Stimulated activated CD4-positive, alpha-beta T cell treated with anti-CD3 and anti-CD28 coated beads, TNF-alpha, amount 100 ng/mL, for 1 hour (primary cell): ENCODE measurements around the gene PRDM8.
"Not testable (repeated sequence)": the region's sequence is repeated elsewhere in the genome, so short reads cannot be mapped to it uniquely, and the experiment has no call there.

Experiments used
- DNase-seq, 3 donors: peaks; one replicate each; pipeline ENCODE4 v3.0.0-alpha.2; 2020; ENCODE audit warnings: low read depth in 3 of 3, low spot score in 1 of 3

The PRDM8 gene

DNA sequence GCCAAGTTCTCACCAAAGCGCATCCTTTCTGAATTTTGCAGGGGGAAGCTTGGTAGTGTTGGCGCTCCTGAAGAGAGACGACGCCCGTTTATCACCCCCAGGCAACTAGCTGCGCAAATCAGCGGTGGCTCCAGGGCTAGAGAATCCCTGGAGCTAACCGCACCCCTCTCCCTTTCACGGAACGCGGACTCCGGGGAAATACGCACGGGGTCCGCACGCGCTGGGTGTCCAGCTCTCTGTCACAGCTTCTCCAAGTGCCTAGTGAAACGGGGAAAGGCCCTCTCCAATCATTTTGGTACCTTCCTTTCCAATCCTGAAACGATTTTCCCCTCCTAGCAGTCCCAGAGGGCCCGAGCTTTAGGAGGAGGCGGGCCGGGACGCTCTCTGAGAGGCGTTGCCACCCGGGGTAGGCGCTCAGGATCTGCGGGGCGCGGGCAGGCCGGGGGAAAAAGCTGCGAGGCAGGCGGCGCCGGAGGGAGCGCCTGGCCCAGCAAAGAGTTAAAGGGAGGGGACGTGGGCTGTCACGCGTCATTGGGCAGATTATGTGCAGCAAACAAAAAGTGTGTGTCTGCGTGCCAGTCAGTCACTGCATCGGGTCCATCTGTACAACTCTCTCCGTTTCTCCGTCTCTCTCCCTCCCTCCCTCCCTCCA lies at the start of gene PRDM8:
PRDM8 (plus strand) TSS at position 582 of the 652 bp plus-strand sequence. CDS start 2,578 bp downstream, outside the sequence.
- DNase-seq, result no peak

DNA sequence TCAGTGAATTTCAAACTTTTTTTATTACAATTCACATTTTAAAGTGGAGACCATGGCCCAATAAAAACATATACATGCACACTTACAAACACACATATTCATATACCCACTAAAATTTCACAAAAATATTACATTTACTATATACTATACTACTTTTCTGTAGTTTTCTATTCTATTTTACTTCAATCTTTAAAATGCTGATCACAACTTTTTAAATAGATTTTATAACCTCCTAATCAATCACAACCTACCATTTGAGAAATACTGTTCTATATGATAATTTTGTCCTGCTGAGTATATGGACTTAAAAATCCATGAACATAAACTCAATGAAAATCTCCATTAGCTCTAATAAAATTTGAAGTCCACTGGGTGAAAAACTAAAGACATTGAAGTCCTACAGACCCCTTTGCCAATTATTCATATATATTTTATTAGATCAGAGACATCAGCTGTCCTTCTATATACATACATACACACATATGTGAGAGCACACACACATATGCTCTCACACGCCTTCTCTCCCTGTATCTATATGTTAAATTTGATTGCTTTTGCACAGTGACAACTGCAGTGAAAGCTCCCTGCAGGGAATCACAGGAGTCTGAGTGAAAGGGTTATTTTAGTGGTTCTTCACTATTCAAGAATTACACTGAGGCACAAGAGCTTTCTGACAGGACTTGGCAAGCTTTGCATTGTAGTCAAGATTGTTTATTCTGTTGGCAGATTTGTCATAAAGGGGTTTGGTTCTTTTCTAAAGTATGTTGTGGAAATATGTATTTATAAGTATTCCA lies 46.7 kb upstream of the PRDM8 start:
- DNase-seq, result no peak

GRCh38 chr4:80151981-80152380 lies 45.3 kb upstream of the PRDM8 start:
- no peak for DNase-seq

DNA sequence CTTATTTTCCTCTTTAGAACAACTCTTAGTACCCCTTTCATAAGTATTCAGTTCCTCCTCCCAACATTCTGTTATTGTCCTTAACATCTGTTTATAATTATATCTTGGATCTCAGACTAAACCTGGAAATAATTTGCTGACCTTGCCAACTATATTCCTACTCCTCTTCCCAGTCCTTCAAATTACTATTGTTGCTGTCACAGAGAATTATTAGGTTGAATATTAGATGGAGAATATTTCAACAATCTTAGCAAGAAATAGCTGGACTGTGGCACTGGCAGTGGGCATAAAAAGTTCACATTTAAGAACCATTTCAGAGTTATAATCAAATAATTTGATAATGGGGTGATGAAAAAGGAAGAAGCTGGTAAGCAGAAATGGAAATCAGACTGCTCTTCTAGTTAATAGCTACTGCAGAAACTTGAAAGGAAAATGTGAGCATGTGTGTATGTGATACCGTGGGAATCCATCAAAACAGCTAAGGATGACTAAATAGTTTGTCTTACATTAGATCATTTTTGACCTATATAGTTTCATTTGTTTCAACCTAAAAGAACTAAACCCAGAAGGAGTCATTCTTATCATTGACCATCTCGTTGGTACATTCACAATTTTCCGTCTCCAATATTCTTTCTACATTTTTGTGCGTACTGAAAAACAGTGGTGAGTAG lies 43.3 kb upstream of the PRDM8 start:
- no peak for DNase-seq

DNA sequence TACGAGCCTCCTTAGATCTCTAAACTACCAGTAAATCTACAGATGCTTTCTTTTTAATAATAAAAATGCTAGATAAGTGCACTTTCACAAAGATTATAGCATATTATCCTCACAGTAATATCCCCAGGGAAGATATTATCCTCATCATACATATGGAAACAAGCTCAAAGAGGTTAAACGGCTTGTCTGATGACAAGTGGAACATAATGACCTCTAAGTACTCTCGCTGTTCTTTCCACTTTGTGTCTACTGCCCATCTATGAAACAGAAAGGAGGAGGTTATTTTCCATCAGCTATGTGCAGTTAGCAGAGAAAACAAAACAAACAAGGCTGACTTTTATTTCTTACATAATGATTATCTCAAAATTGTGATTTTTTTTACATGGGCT lies 42.8 kb upstream of the PRDM8 start:
- DNase-seq, result no peak

DNA sequence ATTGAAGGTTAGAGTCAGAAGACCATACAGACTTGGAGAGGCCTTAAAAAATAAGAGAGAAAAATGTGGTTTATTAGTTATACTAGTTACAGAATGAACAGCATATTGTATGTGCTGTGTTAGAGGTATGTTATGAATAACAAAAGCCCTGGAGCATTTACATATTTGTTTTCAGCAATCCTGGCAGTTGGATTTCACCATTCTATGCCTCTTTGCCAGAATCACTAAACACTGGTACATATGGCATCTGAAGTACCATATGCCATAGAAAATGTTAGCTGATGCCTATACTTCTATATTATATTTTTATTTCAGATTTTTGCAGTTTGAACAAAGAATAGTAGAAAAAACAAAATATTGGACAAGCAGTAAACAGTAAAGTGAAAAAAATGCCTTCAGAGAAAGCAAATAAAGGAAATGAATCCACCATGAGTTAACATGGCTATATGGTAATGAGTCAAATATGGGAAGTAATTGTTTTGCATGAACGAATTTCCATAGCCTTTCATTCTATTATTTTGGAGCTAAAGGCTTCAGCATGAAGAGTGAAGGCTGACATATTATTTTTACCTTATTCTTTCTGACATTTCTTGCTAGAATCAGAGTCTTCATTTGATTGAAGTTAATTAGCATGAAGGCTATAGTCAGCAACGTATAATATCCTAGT lies 41.9 kb upstream of the PRDM8 start:
- no peak for DNase-seq

DNA sequence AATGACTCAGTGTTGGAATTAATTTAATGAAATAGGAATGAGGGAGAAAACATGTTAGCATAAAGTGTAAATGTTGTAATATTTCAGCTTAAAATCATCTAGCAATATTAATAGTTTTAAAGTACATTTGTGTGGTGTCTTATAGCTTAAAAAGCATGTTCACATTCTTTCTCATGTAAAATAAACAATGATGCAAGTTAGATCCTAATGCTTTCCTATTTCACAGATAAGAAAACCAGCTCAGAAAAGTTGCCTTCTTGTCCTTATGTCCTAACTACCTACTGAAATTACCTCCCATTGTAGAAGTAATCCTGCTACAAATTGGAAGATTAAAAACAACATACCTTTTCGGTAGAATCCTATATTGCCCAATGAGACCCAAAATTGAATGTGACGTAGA lies 40.9 kb upstream of the PRDM8 start:
- DNase-seq, result no peak

DNA sequence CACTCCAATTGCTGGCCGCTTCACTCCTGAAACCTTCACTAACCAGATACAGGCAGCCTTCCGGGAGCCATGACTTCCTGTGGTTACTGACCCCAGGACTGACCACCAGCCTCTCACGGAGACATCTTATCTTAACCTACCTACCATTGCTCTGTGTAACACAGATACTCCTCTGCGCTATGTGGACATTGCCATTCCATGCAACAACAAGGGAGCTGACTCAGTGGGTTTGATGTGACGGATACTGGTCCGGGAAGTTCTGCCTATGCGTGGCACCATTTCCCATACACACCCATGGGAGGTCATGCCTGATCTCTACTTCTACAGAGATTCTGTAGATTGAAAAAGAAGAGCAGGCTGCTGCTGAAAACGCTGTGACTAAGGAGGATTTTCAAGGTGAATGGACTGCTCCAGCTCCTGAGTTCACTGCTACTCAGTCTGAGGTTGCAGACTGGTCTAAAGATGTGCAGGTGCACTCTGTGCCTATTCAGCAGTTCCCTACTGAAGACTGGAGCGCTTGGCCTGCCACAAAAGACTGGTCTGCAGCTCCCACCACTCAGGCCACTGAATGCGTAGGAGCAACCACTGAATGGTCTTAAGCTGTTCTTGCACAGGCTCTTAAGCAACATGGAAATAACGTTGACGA lies 35.8 kb upstream of the PRDM8 start:
- no peak for DNase-seq

- DNase-seq, result no peak
Measured at GRCh38 chr4:80162418-80162817, 34.9 kb upstream of the PRDM8 start.

- no peak for DNase-seq
Measured at GRCh38 chr4:80165855-80166254, 31.4 kb upstream of the PRDM8 start.

DNA sequence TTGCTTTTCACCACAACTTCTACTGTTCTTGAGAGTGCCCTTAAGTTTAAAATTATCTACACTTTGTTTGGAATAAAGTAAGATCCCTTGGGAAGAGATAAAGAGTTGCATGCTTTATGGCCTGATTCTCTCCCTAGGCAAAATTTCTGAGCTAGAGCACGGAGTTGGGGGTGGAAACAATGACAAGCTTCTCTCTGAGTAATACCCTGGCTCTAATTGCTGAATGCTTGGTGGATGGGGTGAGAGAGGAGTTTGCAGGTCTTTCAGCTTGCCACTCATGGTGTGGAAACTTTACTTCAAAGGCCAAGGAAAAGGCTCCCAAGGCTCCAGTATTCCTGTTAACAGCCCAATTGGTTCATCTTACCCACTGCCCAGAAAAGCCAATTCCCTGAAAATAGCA lies 26.1 kb upstream of the PRDM8 start:
- no peak for DNase-seq

- no peak for DNase-seq
Measured at GRCh38 chr4:80171656-80172055, 25.6 kb upstream of the PRDM8 start.

- no peak for DNase-seq
Measured at GRCh38 chr4:80172203-80172602, 25.1 kb upstream of the PRDM8 start.

DNA sequence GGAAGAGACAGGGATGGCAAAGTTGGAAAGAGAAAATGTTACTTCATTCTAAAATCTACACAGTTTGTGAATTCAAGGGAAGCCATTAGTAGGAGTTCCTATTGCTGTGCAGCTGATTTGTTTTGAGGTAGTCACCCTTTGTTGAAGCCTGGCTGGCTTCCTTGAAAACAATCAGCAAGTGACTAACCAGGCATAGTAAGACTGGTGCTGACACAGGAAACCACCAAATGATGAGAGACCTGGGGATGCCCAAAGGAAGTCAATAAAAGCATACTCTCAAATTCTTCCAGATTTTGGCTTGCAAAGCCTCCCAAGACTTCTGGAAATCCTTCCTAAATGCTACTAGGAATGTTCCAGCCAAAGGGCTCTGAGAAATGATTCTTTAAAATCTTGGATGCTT lies 23.9 kb upstream of the PRDM8 start:
- DNase-seq, result peak in 1 of 3 donors; percentile 36

- DNase-seq, result no peak
Measured at GRCh38 chr4:80173841-80174240, 23.5 kb upstream of the PRDM8 start.

DNA sequence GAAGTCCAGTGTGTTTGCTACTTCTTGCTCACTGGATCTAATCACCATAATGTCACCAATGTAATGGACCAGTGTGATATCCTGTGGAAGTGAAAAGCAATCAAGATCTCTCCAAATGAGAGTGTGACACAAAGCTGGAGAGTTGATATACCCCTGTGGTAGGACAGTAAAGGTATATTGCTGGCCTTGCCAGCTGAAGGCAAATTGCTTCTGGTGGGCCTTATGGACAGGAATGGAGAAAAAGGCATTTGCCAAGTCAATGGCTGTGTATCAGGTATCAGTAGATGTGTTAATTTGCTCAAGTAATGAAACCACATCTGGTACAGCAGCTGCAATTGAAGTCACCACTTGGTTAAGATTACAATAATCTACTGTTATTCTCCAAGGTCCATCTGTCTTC lies 19.5 kb upstream of the PRDM8 start:
- DNase-seq, result not testable (repeated sequence)

- DNase-seq, result no peak
Measured at GRCh38 chr4:80178964-80179363, 18.3 kb upstream of the PRDM8 start.

DNA sequence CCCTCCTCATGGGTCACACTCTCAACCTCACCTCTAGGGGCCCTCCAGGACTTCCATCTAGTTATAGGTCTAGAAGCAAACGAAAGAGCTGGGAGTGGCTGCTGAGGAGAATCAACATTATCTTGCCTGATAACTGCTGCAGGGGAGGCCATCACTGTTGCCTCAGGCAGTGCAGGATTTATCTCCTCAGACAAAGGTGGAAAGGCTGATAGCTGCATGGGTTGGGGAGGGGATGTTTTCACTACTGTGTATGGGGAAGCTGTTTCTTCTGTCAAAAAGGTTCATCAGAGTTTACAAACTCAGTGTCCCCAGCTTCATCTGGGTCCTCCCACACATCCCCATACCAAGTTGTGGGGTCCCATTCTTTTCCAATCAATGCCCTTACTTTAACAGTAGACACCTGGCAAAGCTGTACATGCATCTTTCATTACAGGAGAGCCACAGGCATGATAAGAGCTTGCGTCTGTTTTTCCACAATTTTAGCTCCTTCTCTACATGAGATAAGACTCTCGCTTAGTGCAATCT lies 17.6 kb upstream of the PRDM8 start:
- no peak for DNase-seq

DNA sequence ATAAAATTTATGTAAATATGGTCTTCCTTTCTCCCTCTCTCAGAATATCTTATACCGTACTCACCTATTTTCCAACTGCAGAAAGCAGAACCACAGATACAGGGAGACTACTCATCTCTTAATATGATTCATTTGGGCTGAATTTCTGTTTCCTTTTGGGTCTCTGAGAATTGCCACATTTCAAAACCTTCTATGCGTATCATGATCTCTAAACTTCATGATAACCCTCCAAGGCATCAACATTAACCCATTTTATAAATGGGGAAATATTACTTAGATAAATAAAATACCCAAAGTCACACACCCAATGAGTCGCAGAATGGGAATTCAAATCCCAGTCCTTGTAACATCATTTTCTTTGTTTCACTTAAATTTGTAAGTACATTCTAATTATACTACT lies 16.6 kb upstream of the PRDM8 start:
- DNase-seq, result no peak

GRCh38 chr4:80182237-80182866 lies 15.0 kb upstream of the PRDM8 start:
- DNase-seq, result no peak
